Measurements from ENCODE around the gene SLC39A9. TPM values are rescaled to one million over a fixed set of nuclear protein-coding genes. Genes with fewer than 3 reads are reported as not detected.

The SLC39A9 gene, protein sequence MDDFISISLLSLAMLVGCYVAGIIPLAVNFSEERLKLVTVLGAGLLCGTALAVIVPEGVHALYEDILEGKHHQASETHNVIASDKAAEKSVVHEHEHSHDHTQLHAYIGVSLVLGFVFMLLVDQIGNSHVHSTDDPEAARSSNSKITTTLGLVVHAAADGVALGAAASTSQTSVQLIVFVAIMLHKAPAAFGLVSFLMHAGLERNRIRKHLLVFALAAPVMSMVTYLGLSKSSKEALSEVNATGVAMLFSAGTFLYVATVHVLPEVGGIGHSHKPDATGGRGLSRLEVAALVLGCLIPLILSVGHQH
- 100 to 1,000 TPM in 1 of 5 donors, 10 to 100 TPM in 4; 18.8 to 121 (median 44.2) TPM for total RNA-seq
- polyA plus RNA-seq: 10 to 100 TPM; 12.1 to 17.9 (median 15.4) TPM
- long read RNA-seq, donor 1, partial matches to known transcripts: 0 of 4 reads
- long read RNA-seq, donor 1, other reads (novel, unspliced or antisense): 0 of 4 reads
- long read RNA-seq, donor 2, full-length matches to known transcripts: 7 of 7 reads
- long read RNA-seq, donor 2, partial matches to known transcripts: 0 of 7 reads
- long read RNA-seq, donor 2, other reads (novel, unspliced or antisense): 0 of 7 reads
- long read RNA-seq, donor 3, partial matches to known transcripts: 0 of 1 reads
- long read RNA-seq, donor 3, other reads (novel, unspliced or antisense): 0 of 1 reads
- long read RNA-seq, donor 4, partial matches to known transcripts: 0 of 1 reads
- long read RNA-seq, donor 4, other reads (novel, unspliced or antisense): 0 of 1 reads
- long read RNA-seq, donor 5, transcript SLC39A9-202 (7 exons, 3,560 nt): major isoform, 7 of 7 reads
- long read RNA-seq, donor 5, partial matches to known transcripts: 0 of 7 reads
- long read RNA-seq, donor 5, other reads (novel, unspliced or antisense): 0 of 7 reads
- long read RNA-seq, donor 6, full-length matches to known transcripts: 10 of 10 reads
- long read RNA-seq, donor 6, partial matches to known transcripts: 0 of 10 reads
- long read RNA-seq, donor 6, other reads (novel, unspliced or antisense): 0 of 10 reads
- long read RNA-seq, donor 7, partial matches to known transcripts: 0 of 3 reads
- long read RNA-seq, donor 7, other reads (novel, unspliced or antisense): 0 of 3 reads
- long read RNA-seq, donor 8, partial matches to known transcripts: 0 of 5 reads
- long read RNA-seq, donor 8, other reads (novel, unspliced or antisense): 0 of 5 reads
- long read RNA-seq, donor 9, full-length matches to known transcripts: 2 of 2 reads
- long read RNA-seq, donor 9, partial matches to known transcripts: 0 of 2 reads
- long read RNA-seq, donor 9, other reads (novel, unspliced or antisense): 0 of 2 reads
- long read RNA-seq, donor 10, partial matches to known transcripts: 6 of 8 reads
- long read RNA-seq, donor 10, other reads (novel, unspliced or antisense): 0 of 8 reads

GRCh38 chr14:69398053-69398817 lies at the start of gene SLC39A9, which contains the start of gene ERH:
TSS of gene SLC39A9 (plus strand) at chr14:69398692. CDS start at chr14:69399370, 678 bp downstream.
TSS of gene ERH (minus strand) at chr14:69398299. CDS start at chr14:69398233, 66 bp downstream.
- peak; percentile 96 to 99 for DNase-seq
- Histone ChIP-seq H3K4me1 (peaks cover 38 to 77% (median 57%) of the 10 kb centered on the region in 4 donors), H3K4me3 (peak within 1 kb of the TSS; percentile 80 to 93 (median 86)), H3K9me3 (no peaks in the 10 kb centered on the region), H3K27me3 (no peaks in the 10 kb centered on the region), H3K36me3 (peaks cover 20 to 32% (median 30%) of the 10 kb centered on the region in 4 donors), H3K27ac (peak within 1 kb of the TSS; percentile 76 to 93 (median 90))
- intact Hi-C loops (cut with DNase I; ENCODE audit: low total_unique reads): no loop called here
- WGBS, 5 donors: 0% methylated on average over 50 to 53 of the region's 53 CpGs
- TF ChIP-seq CTCF (IDR thresholded peaks at IDR 0.05) (no peak), EP300 (IDR thresholded peaks at IDR 0.05) (no peak), POLR2A (IDR thresholded peaks at IDR 0.05) (no peak), POLR2AphosphoS5 (IDR thresholded peaks at IDR 0.05) (peak; percentile 48 to 84 (median 77))

GRCh38 chr14:69349091-69349777 lies 49.3 kb upstream of the SLC39A9 start:
- DNase-seq: no peak
- Histone ChIP-seq H3K36me3 (no peaks in the 10 kb centered on the region), H3K4me3 (no peak overlapping the region), H3K9me3 (no peaks in the 10 kb centered on the region), H3K4me1 (peaks cover 0 to 4% (median 0%) of the 10 kb centered on the region in 4 donors), H3K27ac (no peak overlapping the region), H3K27me3 (peaks cover 0 to 12% (median 0%) of the 10 kb centered on the region in 3 donors)
- intact Hi-C loops (cut with DNase I; ENCODE audit: low total_unique reads): no loop called here
- WGBS, 5 donors: 81 to 90% (median 85%) methylated on average over 10 to 11 of the region's 11 CpGs
- TF ChIP-seq CTCF (IDR thresholded peaks at IDR 0.05) (no peak), POLR2AphosphoS5 (IDR thresholded peaks at IDR 0.05) (no peak), EP300 (IDR thresholded peaks at IDR 0.05) (no peak), POLR2A (IDR thresholded peaks at IDR 0.05) (no peak)

DNA sequence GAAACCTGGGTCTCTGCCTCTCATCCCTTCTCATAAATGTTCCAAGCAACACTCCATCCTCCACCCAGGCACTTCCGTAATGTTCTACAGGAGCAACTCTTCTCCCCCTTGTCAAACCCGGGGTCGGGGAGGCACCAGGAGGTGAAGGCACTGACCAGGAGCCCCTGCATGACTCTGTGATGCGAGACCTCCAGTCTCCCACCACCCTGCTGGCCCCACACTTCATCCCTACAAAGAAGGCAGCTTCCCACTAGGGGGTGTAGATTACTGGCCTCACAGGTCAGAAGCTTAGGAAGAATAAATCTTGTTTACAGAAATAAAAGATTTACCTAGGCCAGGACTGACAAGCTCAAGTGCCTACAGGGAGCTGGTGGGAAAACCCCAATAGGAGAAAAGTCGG lies 47.6 kb upstream of the SLC39A9 start:
- no peak for DNase-seq
- TF ChIP-seq EP300 (IDR thresholded peaks at IDR 0.05): no peak
- TF ChIP-seq POLR2AphosphoS5 (IDR thresholded peaks at IDR 0.05): no peak
- no peak for TF ChIP-seq POLR2A (IDR thresholded peaks at IDR 0.05)
- TF ChIP-seq CTCF (IDR thresholded peaks at IDR 0.05): no peak
- Histone ChIP-seq H3K27me3 (peaks cover 0 to 12% (median 0%) of the 10 kb centered on the region in 3 donors), H3K4me1 (peaks cover 0 to 17% (median 5%) of the 10 kb centered on the region in 4 donors), H3K9me3 (no peaks in the 10 kb centered on the region), H3K27ac (no peak overlapping the region), H3K36me3 (no peaks in the 10 kb centered on the region), H3K4me3 (no peak overlapping the region)
- 71 to 86% (median 72%) methylated on average over 5 of the region's 5 CpGs for WGBS, 5 donors
- intact Hi-C loops (cut with DNase I; ENCODE audit: low total_unique reads): no loop called here

Data from stomach (tissue), 19 donors.